Esophagus squamous epithelium (tissue), 4 donors: Measurements from ENCODE around the gene DGKB.

Experiments
- POLR2A ChIP-seq, 4 donors: fragments of 450-650 bp; IDR thresholded peaks; one replicate each; pipeline ENCODE4 v1.6.1; 2017; ENCODE audit warnings: antibody characterized with exemption in 4 of 4, mild to moderate bottlenecking in 4 of 4, moderate library complexity in 3 of 4
- TF ChIP-seq, protein P1 (sequence below), 6 experiments: fragments of 450-650 bp in 4 of 6; fragments of 200-600 bp in 2 of 6; sonication (generic) in 2 of 6; IDR thresholded peaks; one replicate each; pipeline ENCODE4 v1.5.1; 2016 to 2019; ENCODE audit warnings: antibody characterized with exemption in 6 of 6, mild to moderate bottlenecking in 4 of 6, moderate library complexity in 4 of 6

DNA sequence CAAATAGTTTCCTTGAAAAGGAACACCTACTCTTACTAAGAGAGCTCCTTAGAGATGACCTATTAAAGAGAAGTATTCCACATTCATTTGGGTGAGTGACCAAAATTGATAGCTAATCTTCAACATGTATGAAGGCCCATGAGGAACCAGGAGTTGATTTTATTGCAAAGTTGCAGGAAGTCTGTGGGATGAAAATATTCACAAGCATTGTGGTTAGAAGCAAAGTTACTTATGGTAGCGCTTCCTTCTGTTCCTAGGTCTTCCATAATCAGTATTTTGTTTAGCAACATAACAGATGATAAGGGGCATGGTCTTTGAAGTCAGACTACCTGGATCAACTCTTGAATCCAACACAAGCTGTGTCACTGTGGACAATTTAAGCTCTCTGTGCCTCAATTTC lies 164.5 kb downstream of the DGKB start:
- TF ChIP-seq, protein P1, sequence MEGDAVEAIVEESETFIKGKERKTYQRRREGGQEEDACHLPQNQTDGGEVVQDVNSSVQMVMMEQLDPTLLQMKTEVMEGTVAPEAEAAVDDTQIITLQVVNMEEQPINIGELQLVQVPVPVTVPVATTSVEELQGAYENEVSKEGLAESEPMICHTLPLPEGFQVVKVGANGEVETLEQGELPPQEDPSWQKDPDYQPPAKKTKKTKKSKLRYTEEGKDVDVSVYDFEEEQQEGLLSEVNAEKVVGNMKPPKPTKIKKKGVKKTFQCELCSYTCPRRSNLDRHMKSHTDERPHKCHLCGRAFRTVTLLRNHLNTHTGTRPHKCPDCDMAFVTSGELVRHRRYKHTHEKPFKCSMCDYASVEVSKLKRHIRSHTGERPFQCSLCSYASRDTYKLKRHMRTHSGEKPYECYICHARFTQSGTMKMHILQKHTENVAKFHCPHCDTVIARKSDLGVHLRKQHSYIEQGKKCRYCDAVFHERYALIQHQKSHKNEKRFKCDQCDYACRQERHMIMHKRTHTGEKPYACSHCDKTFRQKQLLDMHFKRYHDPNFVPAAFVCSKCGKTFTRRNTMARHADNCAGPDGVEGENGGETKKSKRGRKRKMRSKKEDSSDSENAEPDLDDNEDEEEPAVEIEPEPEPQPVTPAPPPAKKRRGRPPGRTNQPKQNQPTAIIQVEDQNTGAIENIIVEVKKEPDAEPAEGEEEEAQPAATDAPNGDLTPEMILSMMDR (IDR thresholded peaks at IDR 0.05) = no peak
- TF ChIP-seq POLR2A (IDR thresholded peaks at IDR 0.05) = no peak
